ENCODE data around the gene PKD1L1.
"Not testable (repeated sequence)": the region's sequence is repeated elsewhere in the genome, so short reads cannot be mapped to it uniquely, and the experiment has no call there.

The PKD1L1 gene

GRCh38 chr7:47948141-47948790, at the start of gene PKD1L1:
TSS of gene PKD1L1 (minus strand) at chr7:47948466. CDS start at chr7:47948440, 26 bp downstream.
- DNase-seq (ENCODE audit: low spot score) = no peak

- DNase-seq (ENCODE audit: low spot score) = no peak
Observed at GRCh38 chr7:47992446-47992845, 44.2 kb upstream of the PKD1L1 start.

GRCh38 chr7:47991741-47992311, 43.6 kb upstream of the PKD1L1 start:
- peak; percentile 89 for DNase-seq (ENCODE audit: low spot score)

GRCh38 chr7:47991270-47991669, 43.0 kb upstream of the PKD1L1 start:
- no peak for DNase-seq (ENCODE audit: low spot score)

- DNase-seq (ENCODE audit: low spot score) = no peak
Observed at GRCh38 chr7:47990592-47990991, 42.3 kb upstream of the PKD1L1 start.

GRCh38 chr7:47989607-47990400, 41.5 kb upstream of the PKD1L1 start:
- DNase-seq (ENCODE audit: low spot score) = not testable (repeated sequence)

GRCh38 chr7:47988496-47989386, 40.5 kb upstream of the PKD1L1 start:
- no peak for DNase-seq (ENCODE audit: low spot score)

GRCh38 chr7:47982610-47983009, 34.3 kb upstream of the PKD1L1 start:
- DNase-seq (ENCODE audit: low spot score) = no peak

- DNase-seq (ENCODE audit: low spot score) = not testable (repeated sequence)
Observed at GRCh38 chr7:47980648-47981047, 32.4 kb upstream of the PKD1L1 start.

GRCh38 chr7:47979832-47980181, 31.5 kb upstream of the PKD1L1 start:
- DNase-seq (ENCODE audit: low spot score) = no peak

- peak; percentile 89 for DNase-seq (ENCODE audit: low spot score)
Observed at GRCh38 chr7:47979145-47979831, 31.0 kb upstream of the PKD1L1 start, which contains the start of gene HUS1. TSS of gene HUS1 (minus strand) at chr7:47979615. CDS start at chr7:47979519, 96 bp downstream.

- DNase-seq (ENCODE audit: low spot score) = no peak
Observed at GRCh38 chr7:47978790-47979144, 30.5 kb upstream of the PKD1L1 start.

GRCh38 chr7:47973739-47974138, 25.5 kb upstream of the PKD1L1 start:
- DNase-seq (ENCODE audit: low spot score) = no peak

- no peak for DNase-seq (ENCODE audit: low spot score)
Observed at GRCh38 chr7:47970761-47971160, 22.5 kb upstream of the PKD1L1 start.

- DNase-seq (ENCODE audit: low spot score) = peak; percentile 31
Observed at GRCh38 chr7:47968847-47969774, 20.8 kb upstream of the PKD1L1 start.

- no peak for DNase-seq (ENCODE audit: low spot score)
Observed at GRCh38 chr7:47967708-47968107, 19.4 kb upstream of the PKD1L1 start.

- no peak for DNase-seq (ENCODE audit: low spot score)
Observed at GRCh38 chr7:47967123-47967522, 18.9 kb upstream of the PKD1L1 start.

- DNase-seq (ENCODE audit: low spot score) = no peak
Observed at GRCh38 chr7:47965456-47965855, 17.2 kb upstream of the PKD1L1 start.

GRCh38 chr7:47962262-47962661, 14.0 kb upstream of the PKD1L1 start:
- DNase-seq (ENCODE audit: low spot score) = no peak

GRCh38 chr7:47957156-47957555, 8.9 kb upstream of the PKD1L1 start:
- no peak for DNase-seq (ENCODE audit: low spot score)

All from CD4-positive, alpha-beta T cell treated with Interleukin-6 at 100 ng/mL for 8 hours (primary cell).